ENCODE data around the gene TMEM260. TPM values are rescaled to one million over a fixed set of nuclear protein-coding genes. Genes with fewer than 3 reads are reported as not detected.
"Not testable (repeated sequence)": the region's sequence is repeated elsewhere in the genome, so short reads cannot be mapped to it uniquely, and the experiment has no call there.

The TMEM260 gene
- total RNA-seq, 1 experiment from 2014 or later, result 8.9 TPM

GRCh38 chr14:56667290-56667689 lies 87.7 kb downstream of the TMEM260 start:
- not testable (repeated sequence) for DNase-seq (ENCODE audit: low read depth)

- no peak for DNase-seq (ENCODE audit: low read depth)
Observed at GRCh38 chr14:56676042-56676441, 96.4 kb downstream of the TMEM260 start.

GRCh38 chr14:56678838-56679237 lies 99.2 kb downstream of the TMEM260 start:
- no peak for DNase-seq (ENCODE audit: low read depth)

GRCh38 chr14:56686416-56686815 lies 106.8 kb downstream of the TMEM260 start:
- DNase-seq (ENCODE audit: low read depth), result no peak

GRCh38 chr14:56687123-56687522 lies 107.5 kb downstream of the TMEM260 start:
- DNase-seq (ENCODE audit: low read depth), result no peak

- DNase-seq (ENCODE audit: low read depth), result no peak
Observed at GRCh38 chr14:56694609-56695008, 115.0 kb downstream of the TMEM260 start.

- not testable (repeated sequence) for DNase-seq (ENCODE audit: low read depth)
Observed at GRCh38 chr14:56695216-56695615, 115.6 kb downstream of the TMEM260 start.

Other genes starting within 250 kb of the TMEM260 start
- gene OTX2, start 230.7 kb downstream of the TMEM260 start, total RNA-seq (2014; rRNA removed; shearing (Covaris generic)), result not detected in 2 replicates